Ovary (tissue), 9 donors: ENCODE measurements around the gene CHD9. TPM values are rescaled to one million over a fixed set of nuclear protein-coding genes. Genes with fewer than 3 reads are reported as not detected.

Experiments
- DNase-seq, 5 donors: peaks; one replicate each; pipeline ENCODE4 v3.0.0-alpha.2; 2019 to 2020
- H3K27ac ChIP-seq, 2 donors: fragments of 200-600 bp; one replicate each; pipeline versions ENCODE4 v1.5.1 to v1.8.0; 2019 to 2022
- H3K27me3 ChIP-seq: fragments of 200-600 bp; one replicate; pipeline ENCODE4 v1.8.0; 2022
- H3K36me3 ChIP-seq: fragments of 200-600 bp; sonication (generic); one replicate; pipeline ENCODE4 v1.5.1; 2019
- H3K4me1 ChIP-seq: one replicate; pipeline ENCODE4 v1.8.1; 2013; ENCODE audit warnings: mild to moderate bottlenecking, moderate library complexity; ENCODE audit not compliant: insufficient read depth
- H3K4me3 ChIP-seq: fragments of 200-600 bp; sonication (generic); one replicate; pipeline ENCODE4 v1.5.1; 2017
- H3K9me3 ChIP-seq, 2 donors: fragments of 200-600 bp in 1 of 2; sonication (generic) in 1 of 2; one replicate each; pipeline versions ENCODE4 v1.5.1 to v1.8.1; 2013 to 2019; ENCODE audit warnings: mild to moderate bottlenecking in 1 of 2, moderate library complexity in 1 of 2
- CTCF ChIP-seq, 3 donors: fragments of 450-650 bp in 2 of 3; fragments of 200-600 bp in 1 of 3; IDR thresholded peaks; one replicate each; pipeline versions ENCODE4 v1.5.1 to v1.8.0; 2016 to 2022; ENCODE audit warnings: antibody characterized with exemption in 3 of 3, mild to moderate bottlenecking in 1 of 3
- EP300 ChIP-seq: sonication (generic); formaldehyde crosslinking; IDR thresholded peaks from one replicate; pipeline ENCODE4 v1.6.1; 2017; ENCODE audit warnings: antibody characterized with exemption
- POLR2A ChIP-seq: fragments of 450-650 bp; IDR thresholded peaks from one replicate; pipeline ENCODE4 v1.6.1; 2017; ENCODE audit warnings: antibody characterized with exemption, mild to moderate bottlenecking, moderate library complexity
- WGBS, 3 donors: extraction: QIAGEN DNeasy Blood & Tissue Kit in 1 of 3; methylation state at CpG; one replicate each; pipeline versions ENCODE4 v1.1.5 to v1.1.7; 2013 to 2017; 5-methylcytosine and 5-hydroxymethylcytosine counted together
- intact Hi-C, 4 donors: fragments of 100-400 bp; cut with DNase I; formaldehyde crosslinking; loops; one replicate each; pipeline versions ENCODE4 v1.11.0 to v1.15.1; 2022 to 2023
- polyA plus RNA-seq, 2 donors: library from polyadenylated mRNA; stranded (reverse); fragments of 200-250 nt in 1 of 2; fragments of 350-450 nt in 1 of 2; fragmentation: Illumina TruSeq in 1 of 2; extraction: RNeasy Lipid Tissue Mini Kit (QIAGEN cat#74804) in 1 of 2; gene quantifications; one replicate each; pipeline ENCODE4 v1.2.3, GENCODE V29; 2013 to 2014
- total RNA-seq, 7 donors: library from RNA; depleted of rRNA in 2 of 7; stranded (reverse); fragments of >200 nt in 2 of 7; fragmentation: NEBNext Ultra II Directional in 3 of 7; extraction: Animal tissue kit (Norgen Biotek cat#: 25700) in 3 of 7; gene quantifications; one replicate each; pipeline versions ENCODE4 v1.1.0 to v1.2.4, GENCODE V29; 2016 to 2023
- donor health status: DM: no; HTN: no; CAD: no; lungs with moderate emphysema.
- donor health status: DM: no; HTN: no; CAD: no.
- donor health status: Bipolar disorder and iron deficiency.
- donor health status: DM: yes; HTN: yes; CAD: no.
- donor health status: DM: no; HTN: no; CAD: no.
- donor health status: DM: yes; HTN: yes; CAD: no.

The CHD9 gene
- total and polyA plus RNA-seq, 9 donors: 11.8 to 100 (median 84.1) TPM

GRCh38 chr16:53213542-53213941 lies 158.8 kb downstream of the CHD9 start:
- Histone ChIP-seq H3K27ac (no peak overlapping the region), H3K36me3 (no peaks in the 10 kb centered on the region), H3K27me3 (no peaks in the 10 kb centered on the region), H3K4me3 (no peak overlapping the region), H3K4me1 (no peaks in the 10 kb centered on the region), H3K9me3 (no peaks in the 10 kb centered on the region)
- no peak for DNase-seq
- TF ChIP-seq CTCF (IDR thresholded peaks at IDR 0.05) (no peak), POLR2A (no peak), EP300 (no peak)
- intact Hi-C loops: no loop called here
- WGBS, 3 donors: 60 to 85% (median 77%) methylated on average over 2 of the region's 2 CpGs

- Histone ChIP-seq H3K4me3 (no peak overlapping the region), H3K36me3 (no peaks in the 10 kb centered on the region), H3K27me3 (no peaks in the 10 kb centered on the region), H3K27ac (no peak overlapping the region), H3K4me1 (no peaks in the 10 kb centered on the region), H3K9me3 (no peaks in the 10 kb centered on the region)
- intact Hi-C loops: no loop called here
- TF ChIP-seq POLR2A: no peak
- no peak for TF ChIP-seq CTCF (IDR thresholded peaks at IDR 0.05)
- TF ChIP-seq EP300: no peak
- 35 to 46% (median 44%) methylated on average over 2 of the region's 2 CpGs for WGBS, 3 donors
- no peak for DNase-seq
These were observed 162.0 kb downstream of the CHD9 start for GRCh38 chr16:53216798-53217197.

GRCh38 chr16:53219371-53219770 lies 164.6 kb downstream of the CHD9 start:
- no peaks in the 10 kb centered on the region for H3K27me3 ChIP-seq
- 69 to 83% (median 75%) methylated on average over 4 of the region's 4 CpGs for WGBS, 3 donors
- no peaks in the 10 kb centered on the region for H3K4me1 ChIP-seq
- intact Hi-C loops: no loop called here
- H3K4me3 ChIP-seq: no peak overlapping the region
- TF ChIP-seq CTCF (IDR thresholded peaks at IDR 0.05) (no peak), EP300 (no peak), POLR2A (no peak)
- H3K9me3 ChIP-seq: no peaks in the 10 kb centered on the region
- DNase-seq: no peak
- no peak overlapping the region for H3K27ac ChIP-seq
- no peaks in the 10 kb centered on the region for H3K36me3 ChIP-seq

GRCh38 chr16:53219795-53220454 lies 165.1 kb downstream of the CHD9 start:
- intact Hi-C loops: no loop called here
- TF ChIP-seq EP300: no peak
- no peak for TF ChIP-seq CTCF (IDR thresholded peaks at IDR 0.05)
- no peak for TF ChIP-seq POLR2A
- H3K9me3 ChIP-seq: no peaks in the 10 kb centered on the region
- DNase-seq: no peak
- H3K27ac ChIP-seq: no peak overlapping the region
- H3K36me3 ChIP-seq: no peaks in the 10 kb centered on the region
- no peaks in the 10 kb centered on the region for H3K4me1 ChIP-seq
- no peaks in the 10 kb centered on the region for H3K27me3 ChIP-seq
- H3K4me3 ChIP-seq: no peak overlapping the region
- WGBS, 3 donors: 34 to 59% (median 53%) methylated on average over 2 of the region's 2 CpGs
